NCI-H82 treated with DMSO at 0.1 percent for 48 hours (cell line): Measurements from ENCODE around the gene ASCC1.
"Not testable (repeated sequence)": the region's sequence is repeated elsewhere in the genome, so short reads cannot be mapped to it uniquely, and the experiment has no call there.

Experiments used
- DNase-seq: peaks from one replicate; lab custom pipeline; 2025; ENCODE audit not compliant: unreplicated experiment; lab: John Stamatoyannopoulos, UW

ASCC1 gene

GRCh38 chr10:72173619-72174296 is 42.3 kb downstream of the ASCC1 start:
- no peak for DNase-seq

GRCh38 chr10:72173262-72173618 is 42.8 kb downstream of the ASCC1 start:
- no peak for DNase-seq

- DNase-seq = no peak
Observed at GRCh38 chr10:72171175-72171630, 44.9 kb downstream of the ASCC1 start.

DNA sequence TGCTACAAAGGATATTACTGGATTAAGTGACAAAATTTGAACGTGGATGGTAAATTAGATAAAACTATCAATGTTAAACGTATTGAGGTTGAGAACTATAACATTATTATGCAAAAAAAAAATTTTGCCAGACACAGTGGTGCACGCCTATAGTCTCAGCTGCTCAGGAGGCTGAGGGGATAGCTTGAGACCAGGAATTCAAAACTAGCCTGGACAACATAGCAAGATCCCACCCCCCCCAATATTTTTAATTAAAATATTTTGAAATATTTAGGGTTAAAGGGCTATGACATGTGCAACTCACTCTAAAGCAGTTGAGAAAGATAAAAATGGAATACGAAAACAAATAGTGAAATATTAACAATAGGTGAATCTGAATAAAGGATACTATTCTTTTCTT is 45.3 kb downstream of the ASCC1 start:
- no peak for DNase-seq

DNA sequence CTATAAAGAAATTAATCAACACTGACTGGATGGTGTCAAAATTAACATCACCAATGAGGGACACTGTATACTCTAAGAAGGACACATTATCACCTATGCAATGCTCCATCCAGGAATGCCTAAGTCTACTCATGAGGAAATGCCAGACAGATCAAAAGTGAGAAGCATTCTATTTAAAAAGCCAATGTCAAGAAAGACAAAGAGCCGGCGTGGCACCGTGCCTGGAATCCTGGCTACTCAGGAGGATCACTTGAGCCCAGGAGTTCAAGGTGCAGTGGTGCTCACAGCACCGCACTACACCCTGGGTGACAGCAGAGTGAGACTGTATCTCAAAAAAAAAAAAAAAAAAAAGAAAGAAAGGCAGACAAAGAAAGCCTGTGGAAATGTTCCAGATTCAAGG is 45.8 kb downstream of the ASCC1 start:
- no peak for DNase-seq

DNA sequence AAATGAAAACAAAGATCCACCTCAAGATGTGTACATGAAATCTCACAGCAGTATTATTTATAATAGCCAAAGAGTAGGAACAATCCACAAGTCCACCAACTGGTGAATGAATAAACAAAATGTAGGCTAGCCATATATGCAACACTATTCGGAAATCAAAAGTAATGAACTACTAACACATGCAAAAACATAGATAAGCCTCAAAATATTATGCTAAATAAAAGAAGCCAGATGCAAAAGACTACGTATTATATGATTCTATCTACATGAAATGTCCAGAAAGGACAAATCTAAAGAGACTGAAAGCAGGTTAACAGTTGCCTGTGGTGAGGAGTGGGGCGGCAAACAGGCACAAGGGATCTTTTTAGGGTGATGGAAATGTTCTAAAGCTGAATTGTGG is 49.0 kb downstream of the ASCC1 start:
- no peak for DNase-seq

GRCh38 chr10:72164617-72165016 is 51.5 kb downstream of the ASCC1 start:
- no peak for DNase-seq

DNA sequence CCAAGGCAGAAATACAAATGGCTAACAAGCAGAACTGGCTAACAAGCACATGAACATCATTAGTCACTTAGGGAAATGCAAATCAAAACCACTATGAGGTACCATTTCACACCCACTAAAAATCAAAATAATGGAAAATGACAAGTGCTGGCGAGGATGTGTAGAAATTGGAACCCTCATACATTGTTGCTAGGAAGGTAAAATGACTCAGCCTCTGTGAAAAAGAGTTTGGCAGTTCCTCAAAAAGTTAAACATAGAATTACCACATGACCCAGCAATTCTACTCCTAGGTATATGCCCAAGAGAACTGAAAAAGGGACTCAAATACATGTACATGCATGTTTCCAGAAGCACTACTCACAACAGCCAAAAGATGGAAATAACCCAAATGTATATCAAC is 53.1 kb downstream of the ASCC1 start:
- no peak for DNase-seq

DNA sequence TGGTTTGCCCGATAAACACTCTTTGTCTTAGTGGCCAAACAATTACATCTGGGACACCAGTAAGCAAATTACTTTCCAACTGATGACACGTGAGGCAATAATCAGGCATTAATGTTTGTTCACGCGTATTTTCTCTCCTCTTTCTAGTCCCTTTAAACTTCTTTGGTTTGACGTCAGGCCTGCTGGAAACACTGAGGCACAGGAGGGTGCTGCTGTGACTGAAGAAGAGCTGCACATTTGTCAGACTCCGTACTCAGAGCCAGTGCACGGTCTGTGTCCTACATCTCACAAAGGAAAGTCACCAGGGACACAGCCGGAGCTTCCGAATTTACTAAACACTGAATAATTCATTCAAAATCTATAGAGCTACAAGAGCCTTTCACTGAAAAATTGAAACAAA is 57.9 kb downstream of the ASCC1 start:
- no peak for DNase-seq

GRCh38 chr10:72156223-72156622 is 59.9 kb downstream of the ASCC1 start:
- DNase-seq = no peak

DNA sequence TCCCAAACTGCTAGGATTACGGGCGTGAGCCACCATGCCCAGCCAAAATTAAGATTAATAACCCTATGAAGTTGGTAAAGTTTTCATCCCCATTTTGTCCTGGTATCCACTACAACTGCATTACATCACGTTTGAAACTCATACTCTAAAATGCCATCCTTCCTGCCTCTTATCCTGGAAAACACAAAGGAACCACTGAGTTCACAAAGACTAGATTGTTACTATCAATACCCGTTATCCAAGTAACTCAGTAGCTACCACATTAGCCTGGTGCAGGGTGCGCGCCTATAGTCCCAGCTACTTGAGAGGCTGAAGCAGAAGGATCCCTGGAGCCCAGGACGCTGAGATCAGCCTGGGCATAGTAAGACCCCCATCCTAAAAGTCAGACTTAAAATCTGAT is 63.8 kb downstream of the ASCC1 start:
- no peak for DNase-seq

- not testable (repeated sequence) for DNase-seq
Observed at GRCh38 chr10:72150746-72151478, 65.2 kb downstream of the ASCC1 start.

GRCh38 chr10:72147324-72147584 is 68.8 kb downstream of the ASCC1 start:
- DNase-seq = not testable (repeated sequence)

DNA sequence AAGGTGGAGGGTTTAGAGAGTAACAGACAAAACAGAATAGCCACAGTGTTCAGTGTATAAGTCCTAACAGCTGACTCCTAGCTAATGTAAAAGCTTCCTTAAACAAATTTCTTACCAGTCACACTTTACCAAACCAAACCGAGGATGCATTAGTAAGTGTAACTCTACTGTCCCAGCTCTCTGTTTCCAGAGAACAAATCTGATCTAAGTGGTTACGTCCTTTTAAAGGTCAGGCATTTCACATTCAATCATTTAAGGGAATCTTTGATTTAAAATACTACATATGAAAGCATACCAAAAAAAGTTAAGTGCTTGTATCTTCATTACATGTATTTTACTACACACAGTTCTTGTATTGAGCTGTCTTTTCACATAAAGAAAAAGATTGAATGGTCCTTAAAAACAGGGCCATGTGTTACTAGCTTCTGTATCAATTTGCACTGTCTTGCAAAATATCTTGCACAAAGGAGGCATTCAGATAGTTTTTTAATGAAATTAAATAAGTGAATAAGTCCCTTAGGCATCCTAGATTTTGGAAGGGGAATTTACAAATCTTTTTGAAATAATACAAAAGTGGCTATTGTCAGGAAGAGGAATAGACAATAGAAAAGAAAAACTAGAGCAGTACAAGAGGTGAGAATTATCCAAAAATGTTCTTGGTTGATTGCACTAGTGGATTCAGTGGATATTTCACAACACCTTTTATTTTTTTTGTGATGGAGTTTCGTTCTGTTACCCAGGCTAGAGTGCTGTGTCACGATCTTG is 69.3 kb downstream of the ASCC1 start:
- no peak for DNase-seq

DNA sequence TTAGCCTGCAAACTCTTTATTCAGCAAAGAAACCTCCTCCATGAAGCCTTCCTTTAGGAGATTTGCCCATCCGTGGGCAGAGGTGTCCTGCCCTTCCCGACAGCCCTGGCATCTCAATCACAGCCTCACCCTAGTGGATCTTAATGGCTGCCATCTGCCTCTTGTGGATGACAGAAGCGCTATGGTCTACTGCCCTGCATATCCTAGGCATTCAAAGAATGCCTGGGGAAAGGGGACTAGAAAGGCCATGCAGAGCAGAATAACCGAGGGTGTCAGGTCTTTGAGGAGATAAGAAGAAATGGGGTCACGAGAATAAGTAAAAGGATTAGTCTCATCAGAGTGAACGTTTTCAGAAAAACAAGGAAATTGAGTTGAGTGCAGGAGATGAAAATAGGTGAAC is 70.0 kb downstream of the ASCC1 start:
- no peak for DNase-seq

DNA sequence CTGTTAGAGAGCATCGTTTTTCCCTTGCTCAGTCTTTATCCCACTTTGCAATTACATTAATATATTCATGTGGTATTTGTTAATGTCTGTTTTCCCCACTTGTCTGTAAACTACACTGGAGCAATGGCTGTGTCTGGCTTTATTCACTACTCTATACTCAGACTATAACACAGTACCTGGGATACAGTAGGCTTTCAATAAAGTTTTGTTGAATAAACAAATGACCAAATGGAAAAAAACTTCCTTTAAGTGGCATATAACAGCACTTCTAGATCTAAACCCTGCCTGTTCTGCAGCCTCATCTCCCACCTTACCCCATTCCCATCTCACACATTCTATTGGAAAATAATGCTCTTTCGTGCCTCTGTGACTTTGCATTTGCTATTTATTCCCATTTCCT is 70.4 kb downstream of the ASCC1 start:
- DNase-seq = no peak

- DNase-seq = no peak
Observed at GRCh38 chr10:72140850-72141249, 75.2 kb downstream of the ASCC1 start.

DNA sequence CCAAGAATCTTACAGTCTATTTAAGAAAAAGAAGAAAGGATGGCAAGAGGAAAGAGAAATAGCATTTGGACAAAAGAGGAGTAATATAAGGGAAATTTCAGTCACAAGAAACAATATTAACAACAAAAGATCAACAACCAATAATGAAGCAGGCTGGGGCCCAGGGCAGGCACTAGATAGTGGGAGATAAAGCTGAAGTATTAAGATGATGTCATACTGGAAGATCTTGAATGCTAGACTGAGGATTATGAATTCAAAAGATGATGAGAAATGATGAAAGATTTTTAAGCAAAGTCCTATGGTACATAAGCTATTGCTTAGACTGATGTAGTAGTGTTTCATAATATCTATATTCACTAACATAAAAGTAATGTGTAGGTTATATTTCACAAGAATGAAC is 75.9 kb downstream of the ASCC1 start:
- DNase-seq = no peak

- no peak for DNase-seq
Observed at GRCh38 chr10:72137583-72137982, 78.5 kb downstream of the ASCC1 start.

GRCh38 chr10:72136225-72136624 is 79.9 kb downstream of the ASCC1 start:
- DNase-seq = not testable (repeated sequence)

GRCh38 chr10:72134785-72135767 is 81.0 kb downstream of the ASCC1 start:
- DNase-seq = no peak
